IPS-18c (cell line): ENCODE measurements around the gene VSTM2B.

Experiments
- H3K4me3 ChIP-seq: 2 replicates; pipeline ENCODE4 v1.7.0; 2013; ENCODE audit warnings: low read depth, mild to moderate bottlenecking, low read length, moderate library complexity; ENCODE audit not compliant: insufficient read depth
- H3K9me3 ChIP-seq: one replicate; pipeline ENCODE4 v1.6.1; 2013; ENCODE audit warnings: mild to moderate bottlenecking, low read length, moderate library complexity; ENCODE audit not compliant: control insufficient read depth, insufficient read depth

VSTM2B gene

DNA sequence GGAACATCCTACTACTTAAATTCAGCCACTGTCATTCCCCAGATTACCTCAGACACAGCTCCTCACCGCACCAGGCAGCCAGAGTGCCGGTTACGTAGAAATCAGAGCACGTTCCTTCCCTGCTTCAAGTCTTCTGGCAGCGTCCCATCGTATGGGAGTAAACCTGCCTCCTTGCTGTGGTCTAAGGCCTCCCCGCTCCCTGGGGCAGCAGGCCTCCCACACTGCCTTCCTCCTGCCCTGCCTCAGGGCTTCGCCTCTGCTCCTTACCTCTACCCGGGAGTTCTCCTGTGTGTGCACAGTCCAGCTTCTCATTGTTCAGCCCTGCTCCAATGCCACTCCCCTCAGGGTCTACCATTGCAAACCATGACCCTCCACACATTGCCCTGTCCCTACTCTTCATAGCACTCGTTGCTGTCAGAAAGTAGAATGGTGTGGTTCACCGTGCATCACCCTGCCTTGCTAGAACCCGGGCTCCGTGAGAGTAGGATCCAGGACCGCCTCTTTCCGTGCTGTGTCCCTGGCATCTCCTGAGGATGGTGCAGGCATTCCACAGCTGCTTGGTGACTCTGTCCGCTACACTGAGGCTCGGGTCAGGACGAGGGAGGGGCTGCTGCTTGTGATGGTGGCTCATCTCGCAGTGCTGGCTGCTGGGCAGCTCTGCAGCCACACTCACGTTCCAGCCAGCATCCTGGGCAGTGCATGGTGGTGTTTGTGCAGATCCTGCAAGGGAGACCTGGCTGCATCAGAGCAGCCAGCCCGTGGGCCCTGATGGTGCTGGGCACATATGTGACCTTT lies 87.2 kb downstream of the VSTM2B start:
- Histone ChIP-seq H3K4me3 (no peak overlapping the region), H3K9me3 (no peaks in the 10 kb centered on the region)

DNA sequence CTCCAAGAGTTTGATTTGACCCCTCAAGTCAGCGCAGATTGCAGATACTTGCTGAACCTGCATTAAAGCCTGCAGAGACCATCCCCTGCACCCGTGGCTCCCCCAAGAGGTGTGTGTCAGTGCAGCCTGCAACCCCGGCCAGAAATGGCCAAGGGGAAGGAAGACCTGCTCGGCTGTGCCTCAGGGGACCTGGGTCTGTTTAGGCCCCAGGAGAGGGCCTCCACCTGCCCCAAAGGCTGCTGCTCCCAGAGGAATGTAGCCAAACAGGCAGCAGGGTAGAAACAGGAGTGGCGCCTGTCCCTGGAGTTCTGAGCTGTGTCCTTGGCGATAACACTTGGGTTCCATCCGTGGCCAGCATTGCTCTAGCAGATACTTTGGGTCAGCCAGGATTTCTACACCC lies 88.3 kb downstream of the VSTM2B start:
- H3K4me3 ChIP-seq, result no peak overlapping the region
- no peaks in the 10 kb centered on the region for H3K9me3 ChIP-seq
